NOMO-1 treated with DMSO at 0.1 percent for 48 hours (cell line): ENCODE data around the gene NUP133.
"Not testable (repeated sequence)": the region's sequence is repeated elsewhere in the genome, so short reads cannot be mapped to it uniquely, and the experiment has no call there.

Experiments
- DNase-seq: peaks from one replicate; lab custom pipeline; 2025; ENCODE audit not compliant: unreplicated experiment; lab: John Stamatoyannopoulos, UW

Gene NUP133

DNA sequence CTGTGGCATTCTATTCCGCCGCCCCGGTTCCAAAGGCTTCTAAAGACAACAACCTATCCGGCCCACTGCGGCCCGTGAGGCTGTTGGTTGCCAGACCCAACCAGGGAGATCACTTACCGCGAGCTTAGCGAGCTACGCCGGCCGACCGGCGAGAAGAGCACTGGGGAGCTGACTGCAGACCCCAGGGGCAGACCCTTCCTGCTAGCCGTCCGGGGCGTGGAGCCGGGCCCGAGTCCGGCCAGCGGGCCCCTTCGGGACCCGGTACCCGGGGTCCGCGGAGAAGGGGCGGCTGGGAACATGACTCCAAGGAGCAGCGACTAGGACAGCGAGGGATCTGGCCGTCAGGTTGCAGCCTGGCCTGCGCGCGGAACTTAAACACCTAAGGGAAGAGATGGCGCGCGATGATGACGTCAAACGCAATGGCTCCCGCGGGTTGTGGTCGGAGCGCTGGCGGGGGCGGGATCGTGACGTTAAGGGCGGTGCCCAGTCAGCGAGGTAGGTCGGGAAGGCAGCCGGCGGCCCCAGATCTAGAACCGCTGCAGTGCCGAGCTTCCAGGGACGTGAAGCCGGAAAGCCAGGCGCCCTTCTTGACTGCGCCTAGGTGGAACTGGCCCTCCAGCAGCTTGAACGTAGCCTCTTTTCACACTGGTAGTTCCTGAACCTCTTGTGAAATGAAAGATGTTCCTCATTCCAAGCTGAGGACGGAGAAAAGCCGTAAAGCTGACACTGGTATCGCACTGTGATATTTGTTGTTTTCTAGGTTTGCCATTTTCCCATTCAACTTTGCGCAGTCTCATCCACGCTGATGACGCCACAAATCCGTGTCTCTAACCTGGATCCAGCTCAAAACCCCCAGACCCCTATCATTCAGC, at the start of gene NUP133:
Gene NUP133 (minus strand): TSS at position 391 of the 872 bp plus-strand sequence. CDS start 92 bp downstream, at position 299.
- DNase-seq, result peak; percentile 93

GRCh38 chr1:229557200-229557850, 49.2 kb upstream of the NUP133 start:
- DNase-seq, result peak; percentile 45

GRCh38 chr1:229554886-229555621, 46.9 kb upstream of the NUP133 start:
- no peak for DNase-seq

DNA sequence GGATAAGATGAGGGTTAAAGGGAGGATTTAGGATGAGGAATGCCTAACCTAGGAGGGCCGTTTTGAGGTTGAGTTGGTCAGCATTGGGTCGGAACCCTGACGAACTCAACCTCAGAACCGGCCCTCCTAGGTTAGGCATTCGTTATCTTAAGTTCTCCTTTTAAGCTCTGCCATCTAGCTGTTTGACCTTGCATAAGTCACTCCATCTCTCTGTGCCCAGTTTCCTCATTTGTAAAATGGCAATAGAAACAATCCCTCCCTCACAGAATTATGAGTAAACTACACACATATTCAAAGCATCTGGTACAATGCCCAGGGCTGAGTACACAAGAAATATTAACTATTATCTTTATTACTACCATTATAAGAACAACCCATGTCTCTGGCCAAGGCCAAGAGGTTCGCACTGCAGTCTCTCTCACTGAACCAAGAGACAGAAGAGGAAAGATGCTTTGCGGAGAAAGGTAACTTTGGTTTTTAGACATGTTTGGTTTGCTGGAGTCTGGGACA, 45.5 kb upstream of the NUP133 start:
- DNase-seq, result no peak

DNA sequence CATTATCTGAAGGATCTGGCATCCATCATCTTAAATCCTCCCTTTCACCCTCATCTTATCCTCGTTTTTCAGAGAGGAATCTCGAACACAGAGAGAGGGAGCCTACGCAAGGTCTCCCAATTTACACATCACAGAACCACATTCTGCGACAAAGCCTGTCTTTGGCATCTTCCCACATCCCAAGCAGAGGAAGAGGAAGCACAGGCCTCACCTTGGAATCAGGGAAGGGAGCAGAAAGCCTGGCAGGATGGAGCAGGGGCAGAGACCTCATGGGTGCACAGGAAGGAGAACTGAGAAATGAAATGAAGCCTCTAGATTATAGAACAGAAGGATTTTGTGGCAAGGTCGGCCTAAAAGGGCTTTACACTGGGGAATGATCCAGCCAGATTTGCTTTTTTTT, 44.6 kb upstream of the NUP133 start:
- DNase-seq, result no peak

GRCh38 chr1:229550812-229551567, 42.8 kb upstream of the NUP133 start:
- no peak for DNase-seq

GRCh38 chr1:229547542-229547941, 39.4 kb upstream of the NUP133 start:
- DNase-seq, result no peak

GRCh38 chr1:229544587-229544986, 36.4 kb upstream of the NUP133 start:
- no peak for DNase-seq

DNA sequence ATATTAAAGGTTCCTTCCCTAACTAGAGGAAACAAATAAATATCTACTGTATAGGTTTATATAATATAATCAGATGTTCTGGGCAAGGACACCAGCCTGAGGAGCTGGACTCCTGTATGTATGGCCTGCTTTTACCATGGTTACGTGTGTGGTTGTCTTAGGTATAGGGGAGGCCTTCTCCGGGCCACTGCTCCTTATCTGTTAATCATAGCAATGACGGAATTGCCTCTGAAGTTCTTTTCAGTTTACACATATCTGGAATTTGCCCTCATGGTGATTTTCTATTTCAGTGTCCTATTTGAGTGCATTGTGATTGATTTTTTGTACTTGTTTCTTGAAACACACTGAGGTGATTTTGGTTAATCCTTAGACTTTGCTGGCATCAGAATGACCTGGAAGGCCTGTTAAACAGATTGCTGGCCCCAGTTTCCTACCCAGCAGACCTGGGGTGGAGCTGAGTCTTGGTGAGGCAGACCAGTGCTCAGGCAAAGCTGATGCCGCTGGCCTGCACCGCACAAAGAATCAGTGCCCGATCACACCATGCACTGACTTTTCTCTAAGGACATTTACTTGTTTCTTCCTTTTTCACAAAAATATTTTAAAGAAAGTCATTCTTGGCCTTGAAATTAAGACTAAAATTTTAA, 31.8 kb upstream of the NUP133 start:
- DNase-seq, result no peak

DNA sequence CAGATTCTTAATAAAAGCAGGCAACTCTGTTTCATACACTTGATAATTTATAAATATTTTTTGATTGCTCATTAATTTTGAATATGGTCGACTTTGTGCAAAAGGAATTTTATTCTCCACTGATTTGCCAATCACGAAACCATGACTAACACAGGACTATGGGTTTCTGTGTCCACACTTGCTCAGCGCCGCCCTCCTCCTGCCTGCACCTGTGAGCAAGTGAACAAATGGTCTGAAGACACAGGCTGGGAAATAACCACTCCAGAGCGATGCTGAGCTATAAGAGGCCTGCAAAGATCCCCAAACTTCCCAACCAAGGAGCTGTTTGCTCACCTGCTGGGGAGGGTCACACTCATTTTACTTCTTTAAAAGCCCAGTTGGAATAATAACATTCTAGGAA, 30.8 kb upstream of the NUP133 start:
- no peak for DNase-seq

DNA sequence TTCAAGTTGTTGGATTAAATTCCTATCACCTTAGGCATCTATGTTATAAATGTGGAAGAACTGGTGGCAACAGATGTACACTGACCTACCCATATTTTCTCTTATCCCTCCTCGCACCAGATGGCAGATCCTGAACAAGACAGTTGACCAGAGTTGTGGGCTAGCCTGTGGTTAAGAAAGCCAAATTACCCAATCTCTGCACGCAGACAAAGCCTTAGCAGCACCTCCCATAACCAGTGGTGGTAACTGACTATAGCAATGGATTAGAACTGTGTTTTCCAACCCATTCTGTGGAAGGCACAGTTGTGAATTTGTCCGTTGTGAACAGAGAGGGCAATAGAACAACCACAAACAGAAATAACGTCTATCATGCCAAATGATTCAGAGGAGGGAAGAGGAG, 29.8 kb upstream of the NUP133 start:
- DNase-seq, result peak; percentile 67

DNA sequence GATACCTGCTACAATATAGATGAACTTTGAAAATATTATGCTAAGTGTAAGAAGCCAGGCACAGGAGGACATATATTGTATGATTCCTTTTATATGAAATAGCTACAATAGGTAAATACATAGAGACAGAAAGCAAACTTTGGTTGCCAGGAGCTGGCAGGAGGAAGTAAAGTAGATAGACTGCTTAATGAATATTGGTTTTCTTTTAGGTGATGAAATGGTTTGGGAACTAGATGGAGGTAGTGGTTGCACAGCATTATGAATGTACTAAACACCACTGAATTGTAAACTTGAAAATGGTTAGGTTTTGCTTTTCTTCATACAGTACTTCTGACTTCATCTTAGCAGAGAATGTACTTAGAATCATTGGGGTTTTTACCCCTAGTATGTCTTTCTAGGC, 28.8 kb upstream of the NUP133 start:
- peak; percentile 53 for DNase-seq

DNA sequence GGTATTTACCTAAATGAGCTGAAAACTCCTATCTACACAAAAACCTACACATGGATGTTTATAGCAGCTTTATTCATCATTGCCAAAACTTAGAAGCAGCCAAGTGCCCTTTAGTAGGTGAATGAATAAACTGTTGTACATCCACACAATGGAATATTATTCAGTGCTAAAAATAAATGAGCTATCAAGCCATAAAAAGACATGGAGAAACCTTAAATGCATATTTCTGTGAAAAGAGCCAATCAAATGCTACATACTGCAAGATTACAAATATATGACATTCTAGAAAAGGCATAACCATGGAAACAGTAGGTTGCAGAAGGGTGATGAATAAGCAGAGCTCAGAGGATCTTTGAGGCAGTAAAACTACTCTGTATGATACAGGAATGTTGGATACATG, 27.1 kb upstream of the NUP133 start:
- no peak for DNase-seq

DNA sequence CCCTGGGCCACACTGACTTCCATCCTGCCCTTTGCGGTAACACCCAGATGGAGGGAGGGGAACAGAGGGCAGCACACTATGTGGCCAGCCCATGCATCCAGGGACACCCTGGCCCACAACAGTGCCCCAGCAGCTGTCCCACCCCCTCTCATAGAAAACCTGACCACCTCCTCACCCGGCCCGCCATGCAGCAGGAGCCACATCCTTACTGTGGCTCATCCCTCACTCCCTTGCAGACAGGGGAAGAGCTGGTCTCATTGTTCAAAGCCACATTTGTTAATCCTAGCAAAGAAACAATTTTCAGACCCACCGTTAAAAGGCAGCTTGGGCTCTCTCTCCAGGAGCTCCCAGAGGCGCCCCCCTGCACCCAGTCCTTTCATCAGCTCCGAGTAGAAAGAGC, 23.2 kb upstream of the NUP133 start:
- DNase-seq, result no peak

GRCh38 chr1:229529639-229530038, 21.5 kb upstream of the NUP133 start:
- DNase-seq, result no peak

DNA sequence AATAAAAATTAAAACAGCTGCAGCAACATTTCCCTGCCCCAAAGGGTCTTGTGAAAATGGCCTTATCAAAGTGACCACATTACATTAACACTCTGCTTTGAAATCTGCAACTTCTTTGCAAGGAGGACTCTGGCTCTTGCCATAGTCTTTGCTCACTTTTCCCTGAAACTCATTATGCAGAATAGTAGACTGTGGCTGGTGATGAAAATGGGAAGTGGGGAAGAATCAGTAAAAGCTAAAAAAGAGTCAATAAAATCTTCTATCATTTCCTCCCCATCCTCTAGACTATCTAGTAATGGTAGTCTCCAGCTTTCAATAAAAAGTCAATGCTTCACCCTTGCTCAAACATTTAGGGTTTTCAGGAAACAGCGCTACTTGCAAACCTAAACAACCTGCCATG, 18.6 kb upstream of the NUP133 start:
- no peak for DNase-seq

- no peak for DNase-seq
These were observed 14.9 kb upstream of the NUP133 start for GRCh38 chr1:229523052-229523451.

DNA sequence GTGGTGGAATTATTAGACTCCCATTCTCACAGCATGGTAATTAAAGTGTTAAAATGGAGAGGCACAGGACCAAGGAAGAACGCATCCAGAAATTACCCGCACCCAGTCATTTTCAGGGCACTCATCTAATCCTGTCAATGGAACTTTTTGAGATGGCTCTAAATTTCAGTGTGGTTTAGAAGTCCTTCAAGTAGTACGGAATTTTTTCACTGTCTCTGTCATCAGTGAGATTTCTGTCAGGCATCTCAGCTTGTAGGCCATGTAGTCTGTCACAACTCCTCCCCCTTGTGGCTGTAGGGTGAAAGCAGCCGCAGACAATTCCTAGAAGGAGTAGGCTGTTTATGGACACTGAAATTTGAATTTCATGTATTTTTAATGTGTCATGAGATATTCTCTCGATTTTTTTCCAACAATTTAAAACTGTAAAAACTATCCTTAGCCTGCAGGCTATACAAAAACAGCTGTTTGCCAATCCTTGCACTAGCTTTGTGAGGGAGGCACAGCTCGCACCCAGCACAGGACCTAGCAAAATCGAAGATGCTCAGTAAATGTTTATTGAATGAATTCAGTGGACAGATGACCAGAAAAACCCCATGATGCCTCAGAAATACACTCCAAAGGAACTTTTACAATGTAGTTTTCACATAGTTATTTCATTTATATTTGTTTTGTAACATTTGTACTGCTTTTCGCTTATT, 6.6 kb upstream of the NUP133 start:
- peak; percentile 67 for DNase-seq

DNA sequence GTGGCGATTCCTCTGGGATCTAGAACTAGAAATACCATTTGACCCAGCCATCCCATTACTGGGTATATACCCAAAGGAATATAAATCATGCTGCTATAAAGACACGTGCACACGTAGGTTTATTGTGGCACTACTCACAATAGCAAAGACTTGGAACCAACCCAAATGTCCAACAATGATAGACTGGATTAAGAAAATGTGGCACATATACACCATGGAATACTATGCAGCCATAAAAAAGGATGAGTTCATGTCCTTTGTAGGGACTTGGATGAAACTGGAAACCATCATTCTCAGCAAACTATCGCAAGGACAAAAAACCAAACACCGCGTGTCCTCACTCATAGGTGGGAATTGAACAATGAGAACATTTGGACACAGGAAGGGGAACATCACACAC, 3.5 kb upstream of the NUP133 start:
- DNase-seq, result not testable (repeated sequence)

DNA sequence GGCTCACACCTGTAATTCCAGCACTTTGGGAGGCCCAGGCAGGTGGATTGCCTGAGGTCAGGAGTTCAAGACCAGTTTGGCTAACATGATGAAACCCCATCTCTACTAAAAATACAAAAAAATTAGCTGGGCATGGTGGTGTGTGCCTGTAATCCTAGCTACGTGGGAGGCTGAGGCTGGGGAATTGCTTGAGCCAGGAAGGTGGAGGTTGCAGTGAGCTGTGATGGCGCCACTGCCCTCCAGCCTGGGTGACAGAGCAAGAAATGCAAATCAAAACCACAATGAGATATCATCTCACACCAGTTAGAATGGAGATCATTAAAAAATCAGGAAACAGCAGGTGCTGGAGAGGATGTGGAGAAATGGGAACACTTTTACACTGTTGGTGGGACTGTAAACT, 3.1 kb upstream of the NUP133 start:
- DNase-seq, result not testable (repeated sequence)
